ENCODE measurements around the gene RALGPS1.

Gene RALGPS1

DNA sequence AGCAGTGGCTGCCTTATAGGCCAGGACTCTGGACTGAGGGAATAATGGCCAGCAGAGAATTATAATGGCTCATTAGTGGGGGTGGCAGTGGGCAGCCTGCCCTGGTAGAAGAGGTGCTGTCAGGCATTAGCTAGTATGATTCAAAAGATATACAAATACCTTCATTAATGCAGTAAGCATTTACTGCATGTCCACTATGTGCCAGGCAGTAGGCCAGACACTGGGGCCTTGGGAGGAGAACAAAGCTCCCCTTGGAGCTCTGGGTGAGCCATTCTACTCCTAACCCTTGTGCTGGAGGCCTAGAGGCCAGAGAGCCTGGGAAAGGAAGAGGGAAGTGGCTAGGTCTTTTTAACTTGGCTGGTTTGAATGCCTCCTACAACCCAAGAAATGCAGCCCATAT lies 348.0 kb downstream of the RALGPS1 start:
- no peak for DNase-seq (ENCODE audit: low read depth)
- no peak overlapping the region for H3K4me3 ChIP-seq (ENCODE audit: low read length)
- TF ChIP-seq, protein P1, sequence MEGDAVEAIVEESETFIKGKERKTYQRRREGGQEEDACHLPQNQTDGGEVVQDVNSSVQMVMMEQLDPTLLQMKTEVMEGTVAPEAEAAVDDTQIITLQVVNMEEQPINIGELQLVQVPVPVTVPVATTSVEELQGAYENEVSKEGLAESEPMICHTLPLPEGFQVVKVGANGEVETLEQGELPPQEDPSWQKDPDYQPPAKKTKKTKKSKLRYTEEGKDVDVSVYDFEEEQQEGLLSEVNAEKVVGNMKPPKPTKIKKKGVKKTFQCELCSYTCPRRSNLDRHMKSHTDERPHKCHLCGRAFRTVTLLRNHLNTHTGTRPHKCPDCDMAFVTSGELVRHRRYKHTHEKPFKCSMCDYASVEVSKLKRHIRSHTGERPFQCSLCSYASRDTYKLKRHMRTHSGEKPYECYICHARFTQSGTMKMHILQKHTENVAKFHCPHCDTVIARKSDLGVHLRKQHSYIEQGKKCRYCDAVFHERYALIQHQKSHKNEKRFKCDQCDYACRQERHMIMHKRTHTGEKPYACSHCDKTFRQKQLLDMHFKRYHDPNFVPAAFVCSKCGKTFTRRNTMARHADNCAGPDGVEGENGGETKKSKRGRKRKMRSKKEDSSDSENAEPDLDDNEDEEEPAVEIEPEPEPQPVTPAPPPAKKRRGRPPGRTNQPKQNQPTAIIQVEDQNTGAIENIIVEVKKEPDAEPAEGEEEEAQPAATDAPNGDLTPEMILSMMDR (conservative IDR thresholded peaks at IDR 0.05; ENCODE audit: low read length): no peak

GRCh38 chr9:127263237-127263636 lies 348.7 kb downstream of the RALGPS1 start:
- TF ChIP-seq, protein P1 (conservative IDR thresholded peaks at IDR 0.05; ENCODE audit: low read length): no peak
- no peak for DNase-seq (ENCODE audit: low read depth)
- no peak overlapping the region for H3K4me3 ChIP-seq (ENCODE audit: low read length)

DNA sequence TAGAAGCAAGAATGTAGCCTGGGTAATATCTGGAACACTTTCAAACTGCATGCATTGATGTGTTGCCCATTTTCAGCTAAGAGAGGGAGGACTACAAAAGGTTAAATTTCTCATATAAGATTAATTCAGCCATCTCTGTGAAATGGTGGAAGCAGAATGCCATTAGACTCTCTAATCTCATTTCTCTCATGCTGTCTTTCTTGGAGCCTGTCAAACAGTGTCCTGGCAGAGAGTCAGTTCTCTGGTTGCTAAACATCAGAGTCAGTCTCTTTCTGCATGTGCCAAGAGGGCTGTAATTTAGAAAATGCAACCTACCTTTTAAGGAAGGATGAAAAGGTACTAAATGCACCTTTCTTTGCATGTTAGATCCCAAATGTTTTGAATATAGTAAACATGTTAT lies 349.1 kb downstream of the RALGPS1 start:
- no peak overlapping the region for H3K4me3 ChIP-seq (ENCODE audit: low read length)
- DNase-seq (ENCODE audit: low read depth): no peak
- TF ChIP-seq, protein P1 (conservative IDR thresholded peaks at IDR 0.05; ENCODE audit: low read length): no peak

DNA sequence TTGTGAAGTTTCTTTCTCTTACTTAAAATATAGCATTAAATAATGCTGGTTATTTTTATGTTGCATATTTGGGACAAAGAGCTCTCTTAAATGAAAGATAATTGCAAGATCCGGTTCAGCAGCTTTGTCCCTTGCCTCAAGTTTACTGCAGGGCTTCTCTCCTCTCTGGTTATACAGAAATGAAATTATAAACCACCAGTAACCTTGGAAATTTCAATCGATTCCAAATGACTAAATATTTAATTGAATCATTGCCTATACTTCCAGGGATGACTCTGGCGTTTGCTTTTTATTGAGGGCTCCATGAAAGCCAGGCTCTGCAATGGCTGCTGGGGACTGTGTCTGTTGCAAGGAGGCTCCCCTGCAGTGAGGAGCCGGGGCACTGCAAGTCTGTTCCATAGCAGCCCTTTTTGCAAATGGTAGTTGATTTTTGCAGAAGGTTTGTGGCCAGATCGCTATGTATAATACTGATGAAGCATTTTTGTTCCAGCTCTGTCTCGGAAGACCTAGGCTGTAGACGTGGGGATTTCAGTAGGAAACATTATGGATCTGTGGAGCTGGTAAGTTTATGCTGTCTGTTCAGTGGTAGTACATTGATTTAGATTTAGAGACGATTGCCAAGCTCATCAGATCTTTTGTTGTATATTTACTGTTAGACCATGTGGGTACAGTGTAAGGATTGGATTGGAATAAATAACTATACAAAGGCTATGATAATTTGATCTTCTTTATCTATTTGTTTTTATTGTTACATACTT lies 350.1 kb downstream of the RALGPS1 start, which contains the start of gene GARNL3:
GARNL3 (plus strand) TSS at position 313 of the 758 bp plus-strand sequence; CDS start at position 417, 104 bp downstream.
- DNase-seq (ENCODE audit: low read depth): no peak
- no peak within 1 kb of the TSS for H3K4me3 ChIP-seq (ENCODE audit: low read length)

GRCh38 chr9:127267793-127268525 lies 353.4 kb downstream of the RALGPS1 start:
- DNase-seq (ENCODE audit: low read depth): no peak
- TF ChIP-seq, protein P1 (conservative IDR thresholded peaks at IDR 0.05; ENCODE audit: low read length): no peak
- no peak overlapping the region for H3K4me3 ChIP-seq (ENCODE audit: low read length)

More for the DNA sequence above, 350.1 kb downstream of the RALGPS1 start, which contains the start of gene GARNL3:
- TF ChIP-seq, protein P1 (conservative IDR thresholded peaks at IDR 0.05; ENCODE audit: low read length): no peak

GRCh38 chr9:127269449-127269848 lies 354.9 kb downstream of the RALGPS1 start:
- no peak overlapping the region for H3K4me3 ChIP-seq (ENCODE audit: low read length)
- TF ChIP-seq, protein P1 (conservative IDR thresholded peaks at IDR 0.05; ENCODE audit: low read length): no peak
- no peak for DNase-seq (ENCODE audit: low read depth)
